Activated T-cell treated with anti-CD3 and anti-CD28 coated beads, Interleukin-2, amount 50 U/mL, for 72 hours (primary cell): ENCODE measurements around the gene WWTR1. TPM values are rescaled to one million over a fixed set of nuclear protein-coding genes. Genes with fewer than 3 reads are reported as not detected.

Experiments
- ATAC-seq, 2 donors: fragments of 150-1000 bp; cut with Tn5 transposase; replicated peaks in 1 of 2; 2 replicates each; pipeline ENCODE4 v1.10.0; 2021; ENCODE audit warnings: moderate library complexity in 2 of 2, mild to moderate bottlenecking in 1 of 2
- DNase-seq, 2 donors: peaks; one replicate each; pipeline ENCODE4 v3.0.0; 2021 to 2022; ENCODE audit warnings: mixed read lengths in 1 of 2
- H3K27ac Mint-ChIP-seq: one replicate; pipeline ENCODE4 v1.8.0; 2022; ENCODE audit warnings: mild to moderate bottlenecking, moderate library complexity, mixed read lengths
- H3K27me3 Mint-ChIP-seq: one replicate; pipeline ENCODE4 v1.8.0; 2022; ENCODE audit warnings: low read depth, mixed read lengths
- H3K36me3 Mint-ChIP-seq, 2 donors: one replicate each; pipeline ENCODE4 v1.8.0; 2022; ENCODE audit warnings: mixed read lengths in 2 of 2, mild to moderate bottlenecking in 1 of 2; ENCODE audit not compliant: insufficient read depth in 2 of 2
- H3K4me1 Mint-ChIP-seq: one replicate; pipeline ENCODE4 v1.8.0; 2022; ENCODE audit warnings: low read depth, mixed read lengths
- H3K4me3 Mint-ChIP-seq, 2 donors: one replicate each; pipeline ENCODE4 v1.8.0; 2022; ENCODE audit warnings: mild to moderate bottlenecking in 2 of 2, mixed read lengths in 2 of 2, moderate library complexity in 2 of 2
- H3K9me3 Mint-ChIP-seq, 2 donors: one replicate each; pipeline ENCODE4 v1.8.0; 2022; ENCODE audit warnings: mixed read lengths in 2 of 2
- total RNA-seq, 2 donors: library from RNA; stranded (reverse); gene quantifications; one replicate each; pipeline ENCODE4 v1.2.3, GENCODE V29; 2022

WWTR1 gene
- under 1 TPM; 0.53 to 0.95 TPM for total RNA-seq

DNA sequence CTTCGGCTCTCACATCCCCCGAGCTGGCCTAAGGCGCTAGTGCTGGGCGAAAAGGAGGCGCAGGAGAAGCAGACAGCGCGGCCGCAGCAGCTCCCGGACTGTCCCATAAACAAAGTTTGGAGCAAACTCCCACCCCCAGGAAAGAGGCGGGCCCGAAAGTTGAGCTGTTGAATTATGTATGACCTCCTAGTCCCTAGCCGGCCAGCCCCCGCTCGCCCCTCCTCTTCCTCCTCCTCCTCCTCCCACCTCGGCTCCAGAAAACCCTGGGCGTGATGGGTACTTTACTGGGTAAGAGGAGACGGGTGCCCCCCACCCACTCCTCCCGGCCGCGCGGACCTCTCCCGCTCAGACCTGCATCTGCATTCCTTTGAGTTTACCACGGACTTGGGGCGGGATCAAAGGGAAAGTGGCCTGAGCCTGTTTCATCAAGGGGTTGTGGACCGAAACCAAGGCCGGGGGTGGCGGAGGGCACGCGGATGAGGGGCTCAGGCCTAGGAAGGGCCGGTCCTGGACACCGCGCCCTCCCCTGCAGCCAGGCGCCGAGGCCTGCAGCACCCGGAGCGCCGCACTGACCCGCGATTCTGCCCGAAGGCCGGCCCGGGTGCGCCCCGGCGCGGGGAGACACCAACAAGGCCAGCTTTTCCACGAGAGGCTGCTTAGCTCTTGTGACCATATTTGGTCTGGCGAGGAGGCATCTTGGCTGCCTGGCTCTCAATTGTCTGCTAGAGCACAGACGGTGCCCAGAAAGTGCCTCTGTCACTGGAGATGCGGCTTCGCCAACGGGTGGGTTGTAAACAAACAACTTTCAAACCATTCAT lies at the start of gene WWTR1:
WWTR1 (minus strand) TSS at position 100 of the 818 bp plus-strand sequence. CDS start 719 bp downstream, outside the sequence.
- peak within 1 kb of the TSS; percentile 89 to 92 for H3K4me3 Mint-ChIP-seq
- peak; percentile 51 to 66 for DNase-seq
- H3K4me1 Mint-ChIP-seq: peaks cover 16% of the 10 kb centered on the region
- H3K9me3 Mint-ChIP-seq: peaks cover 0 to 1% of the 10 kb centered on the region in 2 donors
- peaks cover 66% of the 10 kb centered on the region for H3K27me3 Mint-ChIP-seq
- peaks cover 2 to 5% of the 10 kb centered on the region in 2 donors for H3K36me3 Mint-ChIP-seq
- H3K27ac Mint-ChIP-seq: peak within 1 kb of the TSS; percentile 82
- ATAC-seq: peak; percentile 81 to 85

DNA sequence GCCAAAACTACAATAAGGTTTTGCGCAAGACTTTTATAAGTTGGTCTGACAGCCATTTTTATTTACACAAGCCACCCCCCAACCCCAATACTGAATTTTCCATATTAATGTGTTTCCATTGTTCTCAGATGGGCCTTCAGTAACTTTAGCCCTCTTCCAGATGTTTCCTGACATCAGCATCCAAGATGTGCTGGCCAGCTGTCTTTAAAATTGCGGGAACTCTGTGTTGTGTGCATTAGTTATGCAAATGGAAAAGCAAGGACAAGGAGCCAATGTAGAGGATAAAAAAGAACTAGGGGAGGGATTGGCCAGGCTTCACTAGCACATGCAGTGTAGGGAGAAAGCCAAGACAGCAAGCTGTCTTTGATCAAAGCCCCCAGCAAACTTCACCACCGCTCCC lies 49.1 kb upstream of the WWTR1 start:
- Mint-ChIP-seq H3K4me3 (no peak overlapping the region), H3K4me1 (peaks cover 16% of the 10 kb centered on the region), H3K27ac (no peak overlapping the region), H3K27me3 (no peaks in the 10 kb centered on the region), H3K36me3 (no peaks in the 10 kb centered on the region), H3K9me3 (no peaks in the 10 kb centered on the region)
- no peak for DNase-seq
- ATAC-seq: no peak

DNA sequence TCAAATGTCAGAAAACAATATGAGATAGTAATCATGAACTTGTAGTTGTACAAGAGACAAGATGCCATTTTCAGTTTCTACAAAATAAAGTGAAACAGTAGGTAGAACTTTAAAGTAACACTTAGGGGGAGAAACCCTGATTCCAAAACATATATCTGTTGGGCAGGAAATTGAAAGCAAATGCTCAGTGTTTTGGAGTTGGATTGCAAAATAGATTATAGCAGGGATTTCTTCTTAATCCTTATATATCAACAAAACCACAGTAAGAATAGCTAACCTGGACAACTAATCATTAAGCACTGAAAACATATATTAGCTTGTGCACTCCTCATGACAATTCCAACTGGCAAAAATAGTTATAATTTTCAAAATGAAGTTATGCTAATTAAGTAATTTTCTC lies 47.6 kb upstream of the WWTR1 start:
- H3K27me3 Mint-ChIP-seq: no peaks in the 10 kb centered on the region
- no peak overlapping the region for H3K27ac Mint-ChIP-seq
- H3K4me3 Mint-ChIP-seq: no peak overlapping the region
- no peaks in the 10 kb centered on the region for H3K36me3 Mint-ChIP-seq
- no peak for DNase-seq
- H3K9me3 Mint-ChIP-seq: no peaks in the 10 kb centered on the region
- no peak for ATAC-seq
- H3K4me1 Mint-ChIP-seq: peaks cover 24% of the 10 kb centered on the region

DNA sequence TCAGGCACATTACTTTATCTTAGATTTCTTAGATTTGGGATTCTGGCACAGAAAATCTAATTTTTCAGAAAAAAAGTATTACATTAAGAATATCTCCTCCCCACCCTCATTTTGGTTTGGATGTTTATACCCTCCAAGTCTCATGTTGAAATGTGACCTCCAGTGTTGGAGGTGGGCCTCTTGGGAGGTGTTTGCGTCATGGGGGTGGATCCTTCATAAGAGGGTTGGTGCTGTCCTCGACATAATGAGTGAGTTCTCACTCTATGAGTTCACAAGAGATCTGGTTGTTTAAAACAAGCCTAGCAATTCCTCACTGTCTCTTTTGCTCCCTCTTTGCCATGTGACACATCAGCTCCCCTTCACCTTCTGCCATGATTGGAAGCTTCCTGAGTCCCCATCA lies 45.6 kb upstream of the WWTR1 start:
- ATAC-seq: no peak
- Mint-ChIP-seq H3K36me3 (peaks cover 8% of the 10 kb centered on the region in 2 donors), H3K4me1 (peaks cover 24% of the 10 kb centered on the region), H3K27me3 (no peaks in the 10 kb centered on the region), H3K4me3 (no peak overlapping the region), H3K27ac (no peak overlapping the region), H3K9me3 (peaks cover 4 to 5% of the 10 kb centered on the region in 2 donors)
- DNase-seq: no peak

DNA sequence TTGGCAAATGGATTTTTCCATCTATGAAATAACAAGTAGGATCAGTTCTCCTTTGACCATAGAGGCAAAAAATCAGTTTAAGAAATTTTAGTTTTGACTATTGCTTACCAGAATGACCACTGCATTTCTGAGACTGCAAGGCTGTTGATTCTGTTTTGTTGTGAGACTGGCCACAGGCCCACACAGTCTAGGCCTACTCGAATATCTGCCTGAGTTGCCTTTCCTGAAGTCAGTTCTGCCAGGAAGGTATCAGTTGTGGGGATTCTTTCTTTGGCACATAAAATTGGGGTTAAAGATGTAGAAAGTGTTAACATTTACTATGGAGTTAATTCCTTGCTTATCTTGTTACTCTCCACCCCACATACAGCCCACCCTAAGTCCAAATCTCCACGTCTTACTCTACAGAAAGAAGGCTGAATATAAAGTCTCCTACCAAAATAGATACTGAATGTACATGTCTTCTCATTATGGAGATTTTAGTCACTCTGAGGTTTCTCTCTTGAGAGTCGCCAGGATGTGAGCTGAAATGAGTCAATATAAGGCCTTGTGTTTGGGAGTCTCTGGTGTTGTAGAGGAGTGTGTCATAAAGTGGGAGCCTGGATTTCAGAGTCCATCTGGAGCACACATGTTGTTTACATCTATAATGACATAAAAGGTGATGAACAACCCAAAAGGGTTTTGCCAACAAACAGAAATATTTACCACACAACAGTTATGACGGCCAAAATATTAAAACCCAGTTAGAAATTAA lies 45.0 kb upstream of the WWTR1 start:
- peaks cover 24% of the 10 kb centered on the region for H3K4me1 Mint-ChIP-seq
- no peaks in the 10 kb centered on the region for H3K27me3 Mint-ChIP-seq
- ATAC-seq: peak; percentile 71 to 74
- H3K4me3 Mint-ChIP-seq: peak overlapping the region; percentile 57 to 65
- peaks cover 8 to 13% of the 10 kb centered on the region in 2 donors for H3K36me3 Mint-ChIP-seq
- H3K27ac Mint-ChIP-seq: peak overlapping the region; percentile 73
- DNase-seq: peak; percentile 27 to 28
- H3K9me3 Mint-ChIP-seq: peaks cover 4 to 11% of the 10 kb centered on the region in 2 donors

DNA sequence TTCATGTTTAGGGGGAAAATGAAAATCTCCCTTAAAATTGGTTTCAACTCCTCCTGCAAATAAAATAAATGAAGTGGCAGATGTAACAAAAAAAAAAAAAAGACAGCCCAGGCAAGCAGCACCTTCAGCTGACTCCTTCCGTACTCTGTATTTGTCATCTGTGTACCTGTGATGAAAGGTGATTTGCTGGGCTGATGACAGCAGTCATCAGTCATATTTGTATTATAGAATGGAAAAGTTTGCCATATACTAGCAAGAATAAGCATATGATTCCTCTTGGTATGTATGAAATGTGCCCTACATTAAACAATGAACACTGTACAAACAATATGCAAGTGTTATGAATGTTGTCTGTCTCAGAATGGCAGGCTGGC lies 44.1 kb upstream of the WWTR1 start:
- Mint-ChIP-seq H3K4me1 (peaks cover 24% of the 10 kb centered on the region), H3K4me3 (peak overlapping the region; percentile 41 to 82), H3K9me3 (peaks cover 4 to 14% of the 10 kb centered on the region in 2 donors), H3K27me3 (no peaks in the 10 kb centered on the region), H3K36me3 (peaks cover 8 to 14% of the 10 kb centered on the region in 2 donors), H3K27ac (peak overlapping the region; percentile 80)
- ATAC-seq (peak; percentile 88), DNase-seq (peak; percentile 48 to 49)

DNA sequence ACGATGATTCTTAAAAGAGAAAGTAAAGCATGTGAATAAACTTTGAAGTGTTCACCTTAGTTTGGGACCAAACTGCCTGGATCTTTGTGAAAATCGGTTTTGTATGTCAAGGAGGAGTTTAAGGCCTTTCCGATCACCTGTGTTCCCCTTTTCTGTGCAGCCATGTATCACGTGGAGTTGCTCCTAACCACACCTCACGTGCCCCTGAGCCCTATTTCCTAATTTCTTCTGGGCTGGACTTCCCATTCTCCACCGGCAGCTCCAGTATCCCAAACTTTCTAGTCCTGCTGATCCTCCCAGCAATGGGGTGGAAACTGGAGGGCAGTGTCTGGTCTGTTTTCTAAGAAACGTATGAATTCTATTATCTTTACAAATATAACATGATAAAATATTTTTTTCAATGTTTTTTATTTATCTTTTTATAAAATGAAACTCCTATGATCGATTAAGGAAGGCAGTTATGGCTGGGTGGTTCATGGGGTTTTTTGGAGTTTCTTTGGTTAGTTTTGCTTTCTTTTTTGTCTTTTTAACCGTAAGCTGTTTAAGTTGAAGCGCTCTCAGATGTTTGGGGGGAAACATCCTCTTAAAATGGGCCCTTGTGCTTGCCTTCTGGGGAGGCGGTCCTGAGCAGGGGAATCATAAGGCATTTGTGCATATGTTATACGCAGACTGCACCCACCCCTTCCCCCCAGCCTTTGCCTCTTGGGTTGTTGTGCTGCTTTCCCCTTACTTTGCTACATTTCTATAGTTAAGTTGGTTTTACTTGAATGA lies 43.6 kb upstream of the WWTR1 start:
- peak overlapping the region; percentile 41 to 82 for H3K4me3 Mint-ChIP-seq
- H3K4me1 Mint-ChIP-seq: peaks cover 24% of the 10 kb centered on the region
- DNase-seq: peak; percentile 46 to 62
- peak overlapping the region; percentile 80 for H3K27ac Mint-ChIP-seq
- peaks cover 8 to 14% of the 10 kb centered on the region in 2 donors for H3K36me3 Mint-ChIP-seq
- H3K27me3 Mint-ChIP-seq: no peaks in the 10 kb centered on the region
- peak; percentile 74 for ATAC-seq
- peaks cover 8 to 14% of the 10 kb centered on the region in 2 donors for H3K9me3 Mint-ChIP-seq

DNA sequence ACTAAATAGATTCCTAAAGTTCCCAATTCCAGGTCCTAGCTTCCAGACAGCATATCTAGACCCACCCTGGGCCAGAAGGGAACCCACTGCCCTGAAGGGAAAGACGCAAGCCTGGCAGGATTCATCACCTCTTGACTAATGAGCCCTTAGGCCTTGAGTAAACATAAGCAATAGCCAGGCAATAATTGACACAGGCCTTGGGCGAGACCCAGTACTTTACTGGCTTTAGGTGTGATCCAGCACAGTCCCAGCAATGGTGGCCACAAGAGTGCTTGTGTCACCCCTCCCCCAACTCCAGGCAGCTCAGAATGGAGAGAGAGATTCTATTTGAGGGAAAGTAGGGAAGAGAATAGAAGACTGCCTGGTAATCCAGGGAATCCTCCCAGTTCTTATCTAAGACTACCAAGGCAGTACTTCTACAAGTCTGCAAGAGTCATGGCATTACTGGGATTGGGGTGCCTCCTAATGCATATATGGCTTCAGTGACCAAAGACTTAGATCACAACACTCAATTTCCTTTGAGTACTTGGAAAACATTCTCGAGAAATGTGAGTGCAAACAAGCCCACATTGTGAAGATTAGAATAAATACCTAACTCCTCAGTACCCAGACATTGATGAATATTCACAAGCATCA lies 30.4 kb upstream of the WWTR1 start:
- ATAC-seq (no peak), DNase-seq (no peak)
- H3K4me1 Mint-ChIP-seq: no peaks in the 10 kb centered on the region
- peaks cover 2 to 5% of the 10 kb centered on the region in 2 donors for H3K9me3 Mint-ChIP-seq
- no peak overlapping the region for H3K4me3 Mint-ChIP-seq
- peaks cover 0 to 3% of the 10 kb centered on the region in 2 donors for H3K36me3 Mint-ChIP-seq
- H3K27me3 Mint-ChIP-seq: peaks cover 30% of the 10 kb centered on the region
- H3K27ac Mint-ChIP-seq: no peak overlapping the region

DNA sequence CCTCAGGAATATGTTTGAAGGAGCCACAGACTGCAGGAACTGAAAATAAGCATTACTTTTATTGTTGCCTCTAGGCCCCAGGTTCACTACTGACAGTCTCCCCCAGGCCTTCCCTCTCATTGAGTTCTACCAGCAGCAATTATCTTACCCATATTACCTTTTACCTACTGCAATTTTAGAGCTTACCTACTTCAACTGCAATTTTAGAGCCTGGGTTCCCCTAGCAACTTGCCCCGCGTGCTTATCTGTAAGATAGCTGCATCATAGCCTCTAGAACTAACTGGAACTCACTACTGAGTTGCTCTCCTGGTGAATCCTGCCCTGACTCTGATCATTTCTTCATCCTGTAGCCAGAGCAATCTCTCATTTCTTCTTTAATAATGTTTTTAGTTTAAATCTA lies 29.2 kb upstream of the WWTR1 start:
- no peak for DNase-seq
- ATAC-seq: no peak
- Mint-ChIP-seq H3K36me3 (peaks cover 0 to 3% of the 10 kb centered on the region in 2 donors), H3K4me1 (no peaks in the 10 kb centered on the region), H3K27ac (no peak overlapping the region), H3K9me3 (peaks cover 2 to 5% of the 10 kb centered on the region in 2 donors), H3K27me3 (peaks cover 38% of the 10 kb centered on the region), H3K4me3 (no peak overlapping the region)

DNA sequence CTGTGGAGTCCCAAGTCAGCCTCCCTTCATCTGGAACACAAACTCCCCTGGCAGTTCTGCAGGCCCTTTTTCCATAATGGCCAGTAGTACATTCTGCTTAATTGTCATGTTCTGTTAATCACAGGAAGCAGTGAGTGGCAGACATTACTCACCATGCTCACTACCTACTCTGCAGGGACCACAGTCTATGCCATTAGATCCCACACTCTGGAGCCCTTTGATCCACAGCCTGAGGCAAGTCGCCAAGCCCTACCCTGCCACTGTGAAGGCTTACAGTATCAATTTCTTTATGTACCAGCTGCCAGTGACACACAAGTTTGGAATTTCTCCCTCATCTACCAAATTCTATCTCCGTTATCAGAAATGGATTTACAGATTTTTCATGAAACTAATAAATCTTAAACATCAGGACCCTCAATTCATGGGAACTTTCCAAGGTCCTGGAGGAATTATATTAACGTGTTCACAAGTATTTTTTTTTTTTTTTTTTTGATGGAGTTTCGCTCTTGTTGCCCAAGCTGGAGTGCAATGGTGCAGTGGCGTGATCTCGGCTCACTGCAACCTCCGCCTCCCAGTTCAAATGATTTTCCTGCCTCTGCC lies 20.6 kb upstream of the WWTR1 start:
- ATAC-seq (no peak), DNase-seq (no peak)
- H3K36me3 Mint-ChIP-seq: no peaks in the 10 kb centered on the region
- no peak overlapping the region for H3K27ac Mint-ChIP-seq
- peaks cover 5% of the 10 kb centered on the region for H3K4me1 Mint-ChIP-seq
- peaks cover 0 to 1% of the 10 kb centered on the region in 2 donors for H3K9me3 Mint-ChIP-seq
- H3K27me3 Mint-ChIP-seq: peaks cover 28% of the 10 kb centered on the region
- no peak overlapping the region for H3K4me3 Mint-ChIP-seq

DNA sequence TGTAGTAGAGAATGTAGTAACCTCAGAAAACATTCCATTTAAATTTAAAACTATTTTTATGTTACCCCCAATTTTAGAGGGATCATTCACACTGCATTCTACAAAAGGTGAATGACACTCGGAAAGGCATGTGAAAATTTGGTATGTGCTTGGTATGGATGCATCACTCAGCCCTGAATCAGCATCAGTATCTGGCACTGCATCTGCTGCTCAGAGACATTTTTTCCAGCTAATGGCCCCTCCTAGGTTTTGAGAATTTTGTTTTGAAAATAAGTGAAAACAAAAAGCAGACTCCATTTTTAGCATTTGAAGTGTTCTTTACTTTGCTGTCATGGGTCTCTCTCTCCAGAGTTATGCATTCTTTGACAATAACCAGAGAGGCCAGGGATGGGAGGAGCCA lies 15.6 kb upstream of the WWTR1 start:
- no peak overlapping the region for H3K27ac Mint-ChIP-seq
- peaks cover 23% of the 10 kb centered on the region for H3K27me3 Mint-ChIP-seq
- ATAC-seq (no peak), DNase-seq (no peak)
- no peaks in the 10 kb centered on the region for H3K4me1 Mint-ChIP-seq
- no peak overlapping the region for H3K4me3 Mint-ChIP-seq
- no peaks in the 10 kb centered on the region for H3K36me3 Mint-ChIP-seq
- H3K9me3 Mint-ChIP-seq: peaks cover 0 to 1% of the 10 kb centered on the region in 2 donors
